Embryonic facial prominence (tissue), 1 donor: Measurements from ENCODE around the gene OR10G7.

ENCODE experiments used
- DNase-seq: peaks from one replicate; pipeline ENCODE4 v3.0.0-alpha.2; 2016; ENCODE audit errors: extremely low spot score

OR10G7 gene

GRCh38 chr11:124041254-124041653, at the start of gene OR10G7:
OR10G7 (minus strand) TSS chr11:124041325; CDS start chr11:124039001, 2,324 bp downstream.
- no peak for DNase-seq

- DNase-seq, result no peak
These were observed 45.1 kb upstream of the OR10G7 start for GRCh38 chr11:124085997-124086846.

GRCh38 chr11:124085583-124085982, 44.5 kb upstream of the OR10G7 start:
- DNase-seq, result no peak

- DNase-seq, result no peak
These were observed 41.2 kb upstream of the OR10G7 start for GRCh38 chr11:124082371-124082770.

- DNase-seq, result no peak
These were observed 40.4 kb upstream of the OR10G7 start for GRCh38 chr11:124081483-124081882.

- DNase-seq, result no peak
These were observed 39.3 kb upstream of the OR10G7 start for GRCh38 chr11:124080327-124081001.

- no peak for DNase-seq
These were observed 38.7 kb upstream of the OR10G7 start for GRCh38 chr11:124079631-124080326.

- DNase-seq, result no peak
These were observed 37.5 kb upstream of the OR10G7 start for GRCh38 chr11:124078591-124078990.

GRCh38 chr11:124077266-124077665, 36.1 kb upstream of the OR10G7 start:
- no peak for DNase-seq

GRCh38 chr11:124075841-124076651, 34.9 kb upstream of the OR10G7 start:
- DNase-seq, result no peak

GRCh38 chr11:124075492-124075840, 34.3 kb upstream of the OR10G7 start:
- DNase-seq, result no peak

GRCh38 chr11:124074554-124074953, 33.4 kb upstream of the OR10G7 start:
- no peak for DNase-seq

GRCh38 chr11:124072147-124072546, 31.0 kb upstream of the OR10G7 start:
- DNase-seq, result no peak

GRCh38 chr11:124071623-124071948, 30.5 kb upstream of the OR10G7 start:
- DNase-seq, result no peak

- peak; percentile 39 for DNase-seq
These were observed 29.9 kb upstream of the OR10G7 start for GRCh38 chr11:124070915-124071622.

GRCh38 chr11:124069429-124070401, 28.6 kb upstream of the OR10G7 start:
- no peak for DNase-seq

GRCh38 chr11:124068601-124069110, 27.5 kb upstream of the OR10G7 start:
- DNase-seq, result no peak

GRCh38 chr11:124052966-124053365, 11.8 kb upstream of the OR10G7 start:
- no peak for DNase-seq

GRCh38 chr11:124050748-124051147, 9.6 kb upstream of the OR10G7 start:
- no peak for DNase-seq

GRCh38 chr11:124043420-124043819, 2.3 kb upstream of the OR10G7 start:
- no peak for DNase-seq
